ENCODE results near the gene MAPKAPK3. TPM values are rescaled to one million over a fixed set of nuclear protein-coding genes. Genes with fewer than 3 reads are reported as not detected.

Gene MAPKAPK3
- total and polyA plus RNA-seq, 2 of the 4 experiments (the other 2 are of a cell fraction) = 38.3 to 57.2 TPM

DNA sequence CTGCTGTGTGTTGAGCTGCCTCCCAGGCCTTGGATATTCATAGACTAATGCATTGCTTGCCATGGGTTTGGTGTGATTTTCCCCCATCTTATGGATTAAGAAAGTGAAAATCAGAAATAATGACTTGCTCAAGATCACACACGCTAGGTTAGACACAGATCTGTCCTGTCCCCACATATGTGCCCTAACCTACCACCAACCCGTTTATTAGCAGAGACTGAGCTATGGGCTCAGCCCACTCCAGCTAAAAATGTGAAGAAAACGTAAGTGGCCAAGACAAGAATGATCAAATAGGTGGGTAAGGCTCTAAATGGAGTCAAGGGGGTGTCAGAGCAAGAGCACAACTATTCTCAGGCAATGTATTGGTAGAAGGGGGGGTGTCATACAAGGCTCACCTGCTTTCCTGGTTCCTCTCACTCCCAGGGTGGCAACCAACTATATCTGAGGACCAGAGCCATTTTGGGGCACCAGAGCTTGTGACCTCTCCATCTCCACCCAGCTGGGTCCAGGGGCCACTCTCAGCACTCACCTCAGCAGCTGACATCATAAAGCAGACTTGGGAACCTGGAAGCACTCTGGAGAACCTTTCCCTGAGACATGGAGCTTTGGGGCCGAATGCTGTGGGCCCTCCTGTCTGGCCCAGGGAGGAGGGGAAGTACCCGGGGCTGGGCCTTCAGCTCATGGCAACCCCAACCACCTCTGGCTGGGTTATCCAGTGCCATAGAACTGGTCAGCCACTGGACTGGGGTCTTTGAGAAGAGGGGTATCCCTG lies 46.3 kb upstream of the MAPKAPK3 start:
- no peak overlapping the region for H3K18ac ChIP-seq (ENCODE audit: low read depth, low read length)
- CTCF ChIA-PET = interaction anchor here (1.9 to 2.5 kb wide), 3 partner anchors 39 to 43 kb away, joined by 5 to 20 read pairs (median 6); partner anchors contain the start of gene CISH
- peak overlapping the region; percentile 46; the same call in 1 of the 2 replicates for H3K9ac ChIP-seq (ENCODE audit: low read depth, low read length)
- H3K23ac ChIP-seq (ENCODE audit: low read depth, low read length) = 0 out of 2 replicates have a peak overlapping the region, but pooled peaks have one; percentile 72
- 0 out of 2 replicates have a peak overlapping the region, but pooled peaks have one; percentile 44 for H3K14ac ChIP-seq (replicated peaks; ENCODE audit: low read depth, low read length)
- H2AK9ac ChIP-seq (replicated peaks; ENCODE audit: low read depth, low read length, poor library complexity) = no peak overlapping the region
- no peaks in the 10 kb centered on the region for H3K9me3 ChIP-seq (ENCODE audit: control insufficient read depth, insufficient read depth, low read length)
- no peak overlapping the region for H2BK15ac ChIP-seq (ENCODE audit: low read depth, low read length)
- no peak overlapping the region for H3K27ac ChIP-seq (ENCODE audit: insufficient read depth, low read length)
- ATAC-seq (ENCODE audit: low read depth) (no peak), DNase-seq (no peak)
- peaks cover 18 to 45% of the 10 kb centered on the region in 2 experiments; a peak in 3 of 4 replicates for H3K79me1 ChIP-seq (ENCODE audit: low read depth in 1 of 2, low read length in 2 of 2)
- H3K56ac ChIP-seq (ENCODE audit: extremely low read depth, insufficient read depth, low read length) = no peak overlapping the region
- no peak overlapping the region for H2BK5ac ChIP-seq (ENCODE audit: low read depth, low read length, poor library complexity, severe bottlenecking)
- H3K4me3 ChIP-seq (ENCODE audit: insufficient read depth, low read depth, low read length) = no peak overlapping the region
- H4K20me1 ChIP-seq (ENCODE audit: insufficient read depth, low read length) = no peaks in the 10 kb centered on the region
- no peaks in the 10 kb centered on the region for H3K27me3 ChIP-seq (ENCODE audit: control insufficient read depth, insufficient read depth, low read length)
- H3K9me1 ChIP-seq (ENCODE audit: insufficient read depth, low read length) = peaks cover 12% of the 10 kb centered on the region
- POLR2A ChIA-PET (ENCODE audit: unreplicated experiment) = no interaction called here
- H2BK20ac ChIP-seq (ENCODE audit: low read depth, low read length) = no peak overlapping the region
- intact Hi-C loops (cut with micrococcal nuclease) = no loop called here
- no peak overlapping the region for H2BK120ac ChIP-seq (ENCODE audit: low read depth, low read length)
- H3K4me2 ChIP-seq (ENCODE audit: low read depth, low read length) = peak overlapping the region; percentile 91
- no peak overlapping the region for H2AFZ ChIP-seq (replicated peaks; ENCODE audit: low read length, poor library complexity)
- in situ Hi-C loops (cut with MboI; ENCODE audit: low sequenced_read_pairs) = loop anchor here (5.0 kb wide), 2 partner anchors 42 to 802 kb away; partner anchors contain the start of gene CISH
- 0 out of 2 replicates have a peak overlapping the region, but pooled peaks have one; percentile 36 for H3K4ac ChIP-seq (ENCODE audit: low read depth, low read length)
- no TSS peak for BruUV-seq (replicated peaks)
- dilution Hi-C loops (cut with HindIII; ENCODE audit: low sequenced_read_pairs, unreplicated experiment) = no loop called here
- peaks cover 11% of the 10 kb centered on the region; the same call in 1 of the 2 replicates for H3K36me3 ChIP-seq (ENCODE audit: control insufficient read depth, insufficient read depth, low read length)
- WGBS, 2 experiments (ENCODE audit: extremely low coverage in 2 of 2, insufficient read length in 1 of 2) = no CpG with 5 or more reads among the region's 5 CpGs
- no peak overlapping the region for H4K91ac ChIP-seq (ENCODE audit: insufficient read depth, low read depth, low read length)
- peak overlapping the region; percentile 77 for H2AK5ac ChIP-seq (ENCODE audit: low read depth, low read length)
- H4K8ac ChIP-seq (ENCODE audit: low read depth in 2 of 2, low read length in 2 of 2) = peak overlapping the region in 1 of 2 experiments; percentile 69; a peak in 2 of 4 replicates
- no peak overlapping the region for H4K5ac ChIP-seq (ENCODE audit: low read depth, low read length)
- H3K4me1 ChIP-seq (ENCODE audit: control insufficient read depth, insufficient read depth, low read length) = peaks cover 5% of the 10 kb centered on the region
- TF ChIP-seq NFE2L2 (IDR thresholded peaks at IDR 0.05; ENCODE audit: low read depth, low read length) (no peak), CHD1 (IDR thresholded peaks at IDR 0.05; ENCODE audit: low read depth, low read length) (no peak), FOS (IDR thresholded peaks at IDR 0.05; ENCODE audit: low read depth, low read length) (no peak), MAZ (IDR thresholded peaks at IDR 0.05; ENCODE audit: borderline replicate concordance, low read depth, low read length) (no peak), BHLHE40 (IDR thresholded peaks at IDR 0.05; ENCODE audit: low read depth, low read length) (no peak), CEBPB (IDR thresholded peaks at IDR 0.05; ENCODE audit: low read depth, low read length) (no peak), RFX5 (IDR thresholded peaks at IDR 0.05; ENCODE audit: low read depth, low read length) (no peak), RAD21 (IDR thresholded peaks at IDR 0.05; ENCODE audit: low read length) (no peak), ELK1 (IDR thresholded peaks at IDR 0.05; ENCODE audit: borderline replicate concordance, low read depth, low read length) (no peak), MAFK (IDR thresholded peaks at IDR 0.05; ENCODE audit: low read depth, low read length) (no peak), SMC3 (IDR thresholded peaks at IDR 0.05; ENCODE audit: low read depth, low read length) (no peak), MXI1 (IDR thresholded peaks at IDR 0.05; ENCODE audit: borderline replicate concordance, low read depth, low read length) (no peak)
- TF ChIP-seq, protein P1, sequence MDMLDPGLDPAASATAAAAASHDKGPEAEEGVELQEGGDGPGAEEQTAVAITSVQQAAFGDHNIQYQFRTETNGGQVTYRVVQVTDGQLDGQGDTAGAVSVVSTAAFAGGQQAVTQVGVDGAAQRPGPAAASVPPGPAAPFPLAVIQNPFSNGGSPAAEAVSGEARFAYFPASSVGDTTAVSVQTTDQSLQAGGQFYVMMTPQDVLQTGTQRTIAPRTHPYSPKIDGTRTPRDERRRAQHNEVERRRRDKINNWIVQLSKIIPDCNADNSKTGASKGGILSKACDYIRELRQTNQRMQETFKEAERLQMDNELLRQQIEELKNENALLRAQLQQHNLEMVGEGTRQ (IDR thresholded peaks at IDR 0.05; ENCODE audit: low read depth, low read length) = no peak
- TF ChIP-seq, protein P2, sequence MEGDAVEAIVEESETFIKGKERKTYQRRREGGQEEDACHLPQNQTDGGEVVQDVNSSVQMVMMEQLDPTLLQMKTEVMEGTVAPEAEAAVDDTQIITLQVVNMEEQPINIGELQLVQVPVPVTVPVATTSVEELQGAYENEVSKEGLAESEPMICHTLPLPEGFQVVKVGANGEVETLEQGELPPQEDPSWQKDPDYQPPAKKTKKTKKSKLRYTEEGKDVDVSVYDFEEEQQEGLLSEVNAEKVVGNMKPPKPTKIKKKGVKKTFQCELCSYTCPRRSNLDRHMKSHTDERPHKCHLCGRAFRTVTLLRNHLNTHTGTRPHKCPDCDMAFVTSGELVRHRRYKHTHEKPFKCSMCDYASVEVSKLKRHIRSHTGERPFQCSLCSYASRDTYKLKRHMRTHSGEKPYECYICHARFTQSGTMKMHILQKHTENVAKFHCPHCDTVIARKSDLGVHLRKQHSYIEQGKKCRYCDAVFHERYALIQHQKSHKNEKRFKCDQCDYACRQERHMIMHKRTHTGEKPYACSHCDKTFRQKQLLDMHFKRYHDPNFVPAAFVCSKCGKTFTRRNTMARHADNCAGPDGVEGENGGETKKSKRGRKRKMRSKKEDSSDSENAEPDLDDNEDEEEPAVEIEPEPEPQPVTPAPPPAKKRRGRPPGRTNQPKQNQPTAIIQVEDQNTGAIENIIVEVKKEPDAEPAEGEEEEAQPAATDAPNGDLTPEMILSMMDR (conservative IDR thresholded peaks at IDR 0.05; ENCODE audit: low read depth, low read length) = no peak

All from IMR-90 (cell line).